H1 (cell line): ENCODE results near the gene ZNF496. TPM values are rescaled to one million over a fixed set of nuclear protein-coding genes. Genes with fewer than 3 reads are reported as not detected.

ENCODE experiments used
- CTCF ChIA-PET: fragments of 300-600 bp; sonication (Branson Sonifier 250); formaldehyde crosslinking; loops from one replicate; lab custom pipeline; 2021; ENCODE audit not compliant: partially characterized antibody; lab: Charles Lee
- POLR2A ChIA-PET: fragments of 300-600 bp; sonication (Branson Sonifier 250); formaldehyde crosslinking; loops from one replicate; lab custom pipeline; 2021; ENCODE audit warnings: inconsistent platforms; ENCODE audit not compliant: partially characterized antibody; lab: Charles Lee
- DNase-seq, 2 experiments: peaks; one replicate each; pipeline versions ENCODE4 v3.0.0 to v3.0.0-alpha.2; 2010 to 2022; ENCODE audit warnings: low spot score in 2 of 2, low read depth in 1 of 2, mixed read lengths in 1 of 2
- FAIRE-seq: peaks from 2 replicates; lab custom pipeline; 2011; peaks lifted over from hg19 to GRCh38; lab: Jason Lieb, UNC
- H2AFZ ChIP-seq: 2 replicates; pipeline ENCODE4 v1.8.1; 2012; ENCODE audit warnings: low read length, inconsistent platforms
- H2AK5ac ChIP-seq: 2 replicates; pipeline ENCODE4 v1.6.1; 2013; ENCODE audit warnings: low read depth, low read length
- H2BK120ac ChIP-seq: replicated peaks from 2 replicates; pipeline ENCODE3; 2013; ENCODE audit warnings: low read depth, low read length, inconsistent platforms
- H2BK12ac ChIP-seq: 2 replicates; pipeline ENCODE4 v1.6.1; 2013; ENCODE audit warnings: low read depth, low read length
- H2BK15ac ChIP-seq: 2 replicates; pipeline ENCODE4 v1.6.1; 2013; ENCODE audit warnings: low read length
- H2BK20ac ChIP-seq: 2 replicates; pipeline ENCODE4 v1.6.1; 2013; ENCODE audit warnings: low read length
- H2BK5ac ChIP-seq: 2 replicates; pipeline ENCODE4 v1.6.1; 2013; ENCODE audit warnings: low read depth, low read length
- H3K14ac ChIP-seq: 2 replicates; pipeline ENCODE4 v1.6.1; 2013; ENCODE audit warnings: inconsistent platforms; ENCODE audit not compliant: insufficient read length
- H3K18ac ChIP-seq: 2 replicates; pipeline ENCODE4 v1.6.1; 2013; ENCODE audit warnings: low read length; ENCODE audit errors: extremely low read depth
- H3K23ac ChIP-seq: 2 replicates; pipeline ENCODE4 v1.6.1; 2013; ENCODE audit warnings: inconsistent platforms; ENCODE audit not compliant: insufficient read length
- H3K23me2 ChIP-seq: 2 replicates; pipeline ENCODE4 v1.6.1; 2013; ENCODE audit warnings: low read depth, low read length
- H3K27ac ChIP-seq: 2 replicates; pipeline ENCODE4 v1.6.1; 2011; ENCODE audit warnings: low read depth, low read length, inconsistent platforms
- H3K27me3 ChIP-seq, 4 experiments: replicated peaks in 1 of 4; 1 replicate in 1 of 4; 2 replicates in 3 of 4; pipeline versions ENCODE4 v1.6.1 to v1.8.1; 2011 to 2013; ENCODE audit warnings: low read length in 3 of 4, mild to moderate bottlenecking in 3 of 4, inconsistent platforms in 2 of 4, mixed read lengths in 2 of 4, moderate library complexity in 1 of 4; ENCODE audit not compliant: control insufficient read depth in 3 of 4, insufficient read depth in 3 of 4; ENCODE audit errors: extremely low read depth in 1 of 4
- H3K36me3 ChIP-seq, 4 experiments: 2 replicates each; pipeline versions ENCODE4 v1.6.1 to v1.8.1; 2011 to 2013; ENCODE audit warnings: mild to moderate bottlenecking in 4 of 4, low read length in 3 of 4, moderate library complexity in 2 of 4, control low read depth in 1 of 4, inconsistent platforms in 1 of 4; ENCODE audit not compliant: insufficient read depth in 4 of 4, control insufficient read depth in 2 of 4
- H3K4ac ChIP-seq: replicated peaks from 2 replicates; pipeline ENCODE3; 2013; ENCODE audit warnings: low read length, low read depth, mixed read lengths, inconsistent platforms; ENCODE audit not compliant: insufficient read length
- H3K4me1 ChIP-seq, 4 experiments: replicated peaks in 1 of 4; 1 replicate in 1 of 4; 2 replicates in 3 of 4; pipeline versions ENCODE4 v1.6.1 to v1.8.1; 2011 to 2013; ENCODE audit warnings: low read length in 3 of 4, inconsistent platforms in 2 of 4, mixed read lengths in 1 of 4; ENCODE audit not compliant: insufficient read depth in 4 of 4, control insufficient read depth in 3 of 4
- H3K4me2 ChIP-seq, 2 experiments: 2 replicates each; pipeline versions ENCODE4 v1.6.1 to v1.8.1; 2011 to 2013; ENCODE audit warnings: low read depth in 2 of 2, low read length in 2 of 2, control low read depth in 1 of 2, inconsistent platforms in 1 of 2, mild to moderate bottlenecking in 1 of 2; ENCODE audit not compliant: insufficient read depth in 1 of 2
- H3K4me3 ChIP-seq, 4 experiments: fragments of 200-600, 300-600 bp in 1 of 4; sonication (generic), shearing (Covaris generic), sonication (Bioruptor Twin) in 1 of 4; 2 replicates each; pipeline versions ENCODE4 v1.5.1 to v1.8.1; 2011 to 2016; ENCODE audit warnings: low read length in 4 of 4, low read depth in 3 of 4, control low read depth in 2 of 4, inconsistent platforms in 2 of 4, mild to moderate bottlenecking in 2 of 4, mixed read lengths in 1 of 4, moderate library complexity in 1 of 4; ENCODE audit not compliant: insufficient read depth in 2 of 4; ENCODE audit errors: extremely low read depth in 1 of 4
- H3K56ac ChIP-seq: replicated peaks from 2 replicates; pipeline ENCODE3; 2013; ENCODE audit warnings: low read depth, mild to moderate bottlenecking, mixed read lengths, low read length, inconsistent platforms; ENCODE audit not compliant: insufficient read length
- H3K79me1 ChIP-seq: 2 replicates; pipeline ENCODE4 v1.6.1; 2013; ENCODE audit warnings: low read depth, low read length, control low read depth
- H3K79me2 ChIP-seq, 2 experiments: 2 replicates each; pipeline versions ENCODE4 v1.6.1 to v1.8.1; 2012 to 2013; ENCODE audit warnings: low read length in 2 of 2, mild to moderate bottlenecking in 2 of 2, inconsistent platforms in 1 of 2; ENCODE audit not compliant: insufficient read depth in 2 of 2, control insufficient read depth in 1 of 2
- H3K9ac ChIP-seq, 4 experiments: replicated peaks in 1 of 4; 1 replicate in 1 of 4; 2 replicates in 3 of 4; pipeline versions ENCODE4 v1.6.1 to v1.8.1; 2011 to 2013; ENCODE audit warnings: low read depth in 3 of 4, low read length in 3 of 4, control low read depth in 2 of 4, mild to moderate bottlenecking in 2 of 4, moderate library complexity in 2 of 4, inconsistent platforms in 1 of 4; ENCODE audit errors: extremely low read depth in 1 of 4
- H3K9me3 ChIP-seq, 2 experiments: 2 replicates each; pipeline versions ENCODE4 v1.6.1 to v1.8.1; 2012 to 2013; ENCODE audit warnings: mild to moderate bottlenecking in 2 of 2, moderate library complexity in 2 of 2, control low read depth in 1 of 2, inconsistent platforms in 1 of 2, low read depth in 1 of 2, low read length in 1 of 2, mixed read lengths in 1 of 2; ENCODE audit not compliant: insufficient read depth in 2 of 2
- H4K20me1 ChIP-seq, 2 experiments: replicated peaks in 1 of 2; 2 replicates each; pipeline versions ENCODE3 to v1.8.1; 2011 to 2013; ENCODE audit warnings: inconsistent platforms in 2 of 2, low read length in 2 of 2, mild to moderate bottlenecking in 1 of 2; ENCODE audit not compliant: insufficient read depth in 2 of 2, control insufficient read depth in 1 of 2
- H4K5ac ChIP-seq: 2 replicates; pipeline ENCODE4 v1.6.1; 2013; ENCODE audit warnings: low read length, low read depth, mixed read lengths, inconsistent platforms; ENCODE audit not compliant: insufficient read length
- H4K8ac ChIP-seq: 2 replicates; pipeline ENCODE4 v1.8.0; 2013; ENCODE audit warnings: mild to moderate bottlenecking, moderate library complexity, low read length, inconsistent platforms; ENCODE audit not compliant: insufficient read depth; ENCODE audit errors: extremely low read depth
- H4K91ac ChIP-seq: replicated peaks from 2 replicates; pipeline ENCODE3; 2013; ENCODE audit warnings: low read length, mixed read lengths, inconsistent platforms; ENCODE audit not compliant: insufficient read length
- BRCA1 ChIP-seq: IDR thresholded peaks from 2 replicates; pipeline ENCODE4 v1.6.1; 2012; ENCODE audit warnings: low read depth, low read length, improper control_type of control experiment
- CHD1 ChIP-seq: IDR thresholded peaks from 2 replicates; pipeline ENCODE4 v1.6.1; 2012; ENCODE audit warnings: low read depth, low read length, improper control_type of control experiment
- CTCF ChIP-seq, 3 experiments: IDR thresholded peaks; 1 replicate in 2 of 3; 2 replicates in 1 of 3; pipeline versions ENCODE4 v1.5.1 to v1.6.1; 2011; ENCODE audit warnings: low read length in 3 of 3, mild to moderate bottlenecking in 3 of 3, inconsistent platforms in 2 of 3, low read depth in 1 of 3, moderate library complexity in 1 of 3; ENCODE audit not compliant: insufficient read depth in 1 of 3; ENCODE audit errors: control extremely low read depth in 1 of 3
- GTF2F1 ChIP-seq: IDR thresholded peaks from 2 replicates; pipeline ENCODE4 v1.6.1; 2012; ENCODE audit warnings: low read depth, low read length, improper control_type of control experiment, borderline replicate concordance
- JUND ChIP-seq: IDR thresholded peaks from 2 replicates; pipeline ENCODE4 v1.6.1; 2011; ENCODE audit warnings: mild to moderate bottlenecking, improper control_type of control experiment, low read length
- KDM4A ChIP-seq: IDR thresholded peaks from one replicate; pipeline ENCODE4 v1.7.1; 2012; ENCODE audit warnings: low read depth, mild to moderate bottlenecking, moderate library complexity, low read length, inconsistent platforms; ENCODE audit not compliant: severe bottlenecking
- NANOG ChIP-seq: IDR thresholded peaks from 2 replicates; pipeline ENCODE4 v1.6.1; 2011; ENCODE audit warnings: low read length, low read depth, mild to moderate bottlenecking, inconsistent platforms; ENCODE audit not compliant: insufficient read depth, poor library complexity, severe bottlenecking
- RFX5 ChIP-seq: IDR thresholded peaks from 2 replicates; pipeline ENCODE4 v1.6.1; 2011; ENCODE audit warnings: low read depth, low read length, improper control_type of control experiment, borderline replicate concordance
- RNF2 ChIP-seq: fragments of 200-900, 300-1000 bp; sonication (generic); IDR thresholded peaks from 2 replicates; pipeline ENCODE4 v1.7.1; 2016; ENCODE audit warnings: borderline replicate concordance, low read depth, mild to moderate bottlenecking, antibody characterized with exemption, low read length; ENCODE audit not compliant: poor library complexity, severe bottlenecking; ENCODE audit errors: missing control alignments
- SRF ChIP-seq: IDR thresholded peaks from 2 replicates; pipeline ENCODE4 v1.6.1; 2011; ENCODE audit warnings: mild to moderate bottlenecking, low read depth, low read length, moderate library complexity
- WGBS, 2 experiments: shearing (Covaris generic) in 1 of 2; methylation state at CpG; one replicate each; pipeline versions ENCODE4 v1.1.6 to v1.1.7; 2013 to 2015; ENCODE audit warnings: low lambda C conversion rate in 2 of 2, mixed read lengths in 2 of 2, inconsistent platforms in 1 of 2, low coverage in 1 of 2, missing lambda C conversion rate in 1 of 2; ENCODE audit not compliant: insufficient replicate concordance in 2 of 2, insufficient coverage in 1 of 2, insufficient read length in 1 of 2; ENCODE audit errors: extremely low coverage in 1 of 2, missing lambda C conversion rate in 1 of 2; 5-methylcytosine and 5-hydroxymethylcytosine counted together
- polyA plus RNA-seq, 7 experiments: library from polyadenylated mRNA; depleted of rRNA in 3 of 7; stranded (reverse) in 5 of 7; unstranded in 2 of 7; fragments of >200 nt in 5 of 7; fragments of 200-250 nt in 2 of 7; gene quantifications; 1 replicate in 5 of 7; 2 replicates in 1 of 7; 4 replicates in 1 of 7; pipeline versions ENCODE4 v1.2.1 to v1.2.3, GENCODE V29; 2011 to 2013; ENCODE audit warnings: missing spikeins in 2 of 7, mixed read lengths in 2 of 7
- total RNA-seq: library from RNA; stranded (reverse); fragmentation: NEBNext Ultra II Directional; extraction: Animal tissue kit (Norgen Biotek cat#: 25700); gene quantifications from 2 replicates; pipeline ENCODE4 v1.2.1, GENCODE V29; 2021

The ZNF496 gene
- total and polyA plus RNA-seq, 2 of the 8 experiments (the other 6 are each of a cell fraction or from before 2014, with no cell fraction given) = 27.9 to 71.4 TPM

GRCh38 chr1:247332215-247332622 lies 552 bp upstream of the ZNF496 start:
- H3K4me3 ChIP-seq = peak overlapping the region; percentile 83 to 94 (median 88)
- peak overlapping the region; percentile 97 for H3K4ac ChIP-seq
- peaks cover 16 to 40% (median 28%) of the 10 kb centered on the region in 4 experiments for H3K4me1 ChIP-seq
- ChIA-PET CTCF (interaction anchor here (1.1 to 2.6 kb wide), 4 partner anchors 16 to 57 kb away, joined by 3 to 9 read pairs (median 4); no protein-coding TSS in a partner anchor), POLR2A (interaction anchor here (0.9 to 6.0 kb wide), 9 partner anchors 7 to 47 kb away, joined by 3 to 53 read pairs (median 7); no protein-coding TSS in a partner anchor)
- H4K91ac ChIP-seq = peak overlapping the region; percentile 86
- peaks cover 10 to 77% of the 10 kb centered on the region in 2 experiments for H3K79me2 ChIP-seq
- no peaks in the 10 kb centered on the region for H3K27me3 ChIP-seq
- no peak overlapping the region for H2AK5ac ChIP-seq
- peak overlapping the region; percentile 77 to 88 (median 87) for H3K9ac ChIP-seq
- H2BK120ac ChIP-seq = no peak overlapping the region
- H2BK12ac ChIP-seq = no peak overlapping the region; the same call in 1 of the 2 replicates
- FAIRE-seq (no peak), DNase-seq (peak in 1 of 2 experiments; percentile 76)
- peak overlapping the region; percentile 84 for H3K18ac ChIP-seq
- no peak overlapping the region; the same call in 1 of the 2 replicates for H2BK20ac ChIP-seq
- H3K4me2 ChIP-seq = peak overlapping the region; percentile 86 to 92
- WGBS, 2 experiments = 2% methylated on average over 29 of the region's 38 CpGs; no CpG with 5 or more reads in 1 of the 2 experiments
- peak overlapping the region; percentile 93 for H3K56ac ChIP-seq
- H3K79me1 ChIP-seq = peaks cover 29% of the 10 kb centered on the region; the same call in 1 of the 2 replicates
- peak overlapping the region; percentile 73 for H4K5ac ChIP-seq
- H2BK15ac ChIP-seq = peak overlapping the region; percentile 36; the same call in 1 of the 2 replicates
- peak overlapping the region; percentile 86 for H4K8ac ChIP-seq
- no peak overlapping the region for H2AFZ ChIP-seq
- H3K23ac ChIP-seq = no peak overlapping the region
- peaks cover 9% of the 10 kb centered on the region for H3K23me2 ChIP-seq
- H3K36me3 ChIP-seq = peaks cover 19 to 29% (median 24%) of the 10 kb centered on the region in 4 experiments; a peak in 7 of 8 replicates
- peak overlapping the region; percentile 69; the same call in 1 of the 2 replicates for H2BK5ac ChIP-seq
- H4K20me1 ChIP-seq = peaks cover 13 to 45% of the 10 kb centered on the region in 2 experiments
- no peaks in the 10 kb centered on the region for H3K9me3 ChIP-seq
- peak overlapping the region; percentile 67 for H3K27ac ChIP-seq
- no peak overlapping the region for H3K14ac ChIP-seq
- no peak for TF ChIP-seq GTF2F1
- no peak for TF ChIP-seq RFX5
- TF ChIP-seq JUND = no peak
- no peak for TF ChIP-seq CHD1
- no peak for TF ChIP-seq NANOG
- no peak for TF ChIP-seq BRCA1
- TF ChIP-seq SRF = no peak
- TF ChIP-seq CTCF (IDR thresholded peaks at IDR 0.05; ENCODE audit: control extremely low read depth in 1 of 3, insufficient read depth in 1 of 3, low read depth in 1 of 3, low read length in 3 of 3) = no peak
- no peak for TF ChIP-seq RNF2
- TF ChIP-seq KDM4A = peak; percentile 59
